ENCODE measurements around the gene MRPL50.

DNA sequence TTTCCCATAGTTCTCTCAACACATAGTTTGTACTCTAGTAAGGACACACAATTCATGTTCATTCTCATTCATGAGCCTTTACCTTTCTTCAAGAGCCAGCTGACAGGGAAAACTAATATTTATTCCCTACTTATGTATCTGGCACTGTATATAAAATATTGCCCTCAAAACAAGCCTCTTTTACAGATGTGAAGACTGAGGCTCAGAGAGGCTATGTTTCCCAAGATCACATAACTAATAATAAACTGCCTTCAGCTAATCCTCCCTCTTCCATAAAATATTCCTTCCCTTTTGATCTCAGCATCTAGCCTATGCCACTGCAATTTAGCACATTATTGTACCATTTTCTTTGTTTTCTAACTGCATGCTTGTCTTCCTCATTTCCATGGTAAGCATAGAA is 19.0 kb upstream of the MRPL50 start:
- no peak for TF ChIP-seq EZH2 (IDR thresholded peaks at IDR 0.05; ENCODE audit: borderline replicate concordance, low read depth, low read length, severe bottlenecking)
- no peak for TF ChIP-seq CTCF (IDR thresholded peaks at IDR 0.05; ENCODE audit: borderline replicate concordance, extremely low read depth, low read length, poor library complexity, severe bottlenecking)

All from DND-41 (cell line).